ENCODE results near the gene FBXO38.

Gene FBXO38

DNA sequence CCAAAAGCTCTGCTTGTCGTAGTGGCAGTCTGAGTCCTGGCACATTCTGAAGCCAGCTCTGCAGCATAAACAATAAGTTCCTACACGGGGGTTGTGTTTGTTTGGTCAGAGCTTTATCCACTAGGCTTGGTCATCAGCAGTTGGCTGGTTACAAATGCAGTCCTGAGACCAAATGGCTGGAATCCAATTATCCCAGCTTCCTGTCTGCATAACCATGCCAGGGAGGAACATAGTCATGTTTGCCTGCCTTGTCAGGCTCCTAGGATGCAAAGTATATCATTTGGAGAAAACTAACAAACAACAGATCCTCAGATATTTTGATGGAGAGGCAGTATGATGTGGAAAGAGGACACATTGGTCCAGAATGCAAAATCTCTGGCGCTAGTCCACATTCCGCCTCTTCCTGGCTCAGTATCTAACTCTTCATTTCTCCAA, 85.8 kb downstream of the FBXO38 start:
- in situ Hi-C loops (cut with HindIII; ENCODE audit: low sequenced_read_pairs) = no loop called here

- in situ Hi-C loops (cut with HindIII; ENCODE audit: low sequenced_read_pairs) = no loop called here
Measured at GRCh38 chr5:148471379-148471778, 87.6 kb downstream of the FBXO38 start.

GRCh38 chr5:148474025-148474511, 90.3 kb downstream of the FBXO38 start:
- in situ Hi-C loops (cut with HindIII; ENCODE audit: low sequenced_read_pairs) = no loop called here

- in situ Hi-C loops (cut with HindIII; ENCODE audit: low sequenced_read_pairs) = no loop called here
Measured at GRCh38 chr5:148476302-148476701, 92.5 kb downstream of the FBXO38 start.

DNA sequence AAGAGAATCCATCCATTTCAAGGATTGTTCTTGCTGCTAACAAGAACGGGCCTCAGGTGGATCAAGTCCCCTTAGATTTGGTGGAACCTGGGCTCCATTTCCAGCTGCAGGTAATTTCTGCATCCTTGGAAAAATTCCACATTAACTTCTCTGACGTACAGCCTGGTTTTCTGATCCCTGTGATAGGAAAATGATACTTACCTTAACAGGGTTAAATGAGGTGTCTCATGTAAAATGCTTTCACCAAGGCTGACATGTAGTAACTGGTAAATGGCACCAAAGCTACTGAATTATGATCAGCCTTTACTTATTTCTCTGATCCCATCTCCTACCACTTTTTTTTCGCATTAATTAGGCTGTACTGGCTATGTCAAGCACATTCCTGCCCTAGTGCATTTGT, 93.7 kb downstream of the FBXO38 start:
- in situ Hi-C loops (cut with HindIII; ENCODE audit: low sequenced_read_pairs) = no loop called here

GRCh38 chr5:148482196-148482595, 98.4 kb downstream of the FBXO38 start:
- in situ Hi-C loops (cut with HindIII; ENCODE audit: low sequenced_read_pairs) = loop anchor here (5.0 kb wide), 1 partner anchor 90 kb away; no protein-coding TSS in a partner anchor

GRCh38 chr5:148482697-148483462, 99.1 kb downstream of the FBXO38 start:
- in situ Hi-C loops (cut with HindIII; ENCODE audit: low sequenced_read_pairs) = loop anchor here (5.0 kb wide), 1 partner anchor 91 kb away; no protein-coding TSS in a partner anchor

- in situ Hi-C loops (cut with HindIII; ENCODE audit: low sequenced_read_pairs) = loop anchor here (5.0 kb wide), 1 partner anchor 91 kb away; no protein-coding TSS in a partner anchor
Measured at GRCh38 chr5:148483750-148484149, 100.0 kb downstream of the FBXO38 start.

DNA sequence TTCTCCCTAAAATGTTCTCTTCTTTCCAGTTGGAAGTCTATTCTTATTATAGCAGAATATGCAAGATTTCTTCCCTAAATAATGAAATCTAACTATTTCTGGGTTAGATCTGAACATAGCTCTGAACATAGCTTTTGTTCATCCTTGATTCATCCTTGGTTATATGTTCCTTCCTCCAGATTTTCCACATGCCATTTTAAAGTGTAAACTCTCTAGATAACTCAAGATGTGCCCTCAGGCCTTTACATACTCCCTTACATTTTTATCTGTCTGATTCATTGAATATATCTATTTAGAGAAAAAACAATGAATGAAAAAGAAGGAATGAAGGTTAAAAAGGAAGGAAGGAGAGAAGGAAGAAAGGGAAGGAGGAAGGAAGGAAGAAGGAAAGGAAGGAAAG, 100.9 kb downstream of the FBXO38 start:
- in situ Hi-C loops (cut with HindIII; ENCODE audit: low sequenced_read_pairs) = loop anchor here (5.0 kb wide), 1 partner anchor 92 kb away; no protein-coding TSS in a partner anchor

- in situ Hi-C loops (cut with HindIII; ENCODE audit: low sequenced_read_pairs) = no loop called here
Measured at GRCh38 chr5:148486456-148486855, 102.7 kb downstream of the FBXO38 start.

GRCh38 chr5:148488757-148489156, 105.0 kb downstream of the FBXO38 start:
- in situ Hi-C loops (cut with HindIII; ENCODE audit: low sequenced_read_pairs) = no loop called here

DNA sequence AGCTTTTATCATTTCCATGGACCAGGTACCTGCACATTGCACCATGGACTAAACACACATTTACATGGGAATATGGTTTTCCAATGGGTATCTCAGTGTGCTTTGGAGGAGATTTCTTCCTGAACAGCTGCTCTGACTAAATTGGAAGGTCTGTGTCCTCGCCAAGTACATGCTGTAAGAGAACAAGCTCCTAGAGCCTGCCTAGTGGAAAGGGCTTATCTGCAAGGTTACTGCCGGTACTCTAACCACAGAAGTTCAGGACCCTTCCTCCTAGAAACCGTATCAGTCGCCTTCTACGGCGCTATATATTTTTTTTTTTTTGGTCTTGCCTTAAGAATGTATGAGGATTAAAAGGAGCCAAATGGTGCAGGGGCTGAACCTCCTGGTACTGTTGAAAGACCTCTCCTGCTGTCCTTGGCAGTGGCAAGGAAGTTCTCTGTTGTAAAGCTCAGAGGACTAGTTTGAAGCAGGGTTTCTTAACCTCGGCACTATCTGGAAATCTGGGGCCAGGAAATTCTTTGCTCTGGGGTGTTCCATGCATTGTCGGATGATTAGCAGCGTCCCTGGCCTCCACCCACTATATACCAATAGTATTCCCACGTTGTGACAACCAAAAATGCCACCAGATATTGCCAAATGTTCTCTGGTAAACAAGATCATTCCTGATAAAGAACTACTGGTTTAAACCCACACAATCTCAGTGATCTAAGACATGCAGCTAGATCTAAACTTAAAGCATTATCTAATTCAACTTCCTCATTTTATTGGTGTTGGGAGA, 107.4 kb downstream of the FBXO38 start:
- in situ Hi-C loops (cut with HindIII; ENCODE audit: low sequenced_read_pairs) = no loop called here

DNA sequence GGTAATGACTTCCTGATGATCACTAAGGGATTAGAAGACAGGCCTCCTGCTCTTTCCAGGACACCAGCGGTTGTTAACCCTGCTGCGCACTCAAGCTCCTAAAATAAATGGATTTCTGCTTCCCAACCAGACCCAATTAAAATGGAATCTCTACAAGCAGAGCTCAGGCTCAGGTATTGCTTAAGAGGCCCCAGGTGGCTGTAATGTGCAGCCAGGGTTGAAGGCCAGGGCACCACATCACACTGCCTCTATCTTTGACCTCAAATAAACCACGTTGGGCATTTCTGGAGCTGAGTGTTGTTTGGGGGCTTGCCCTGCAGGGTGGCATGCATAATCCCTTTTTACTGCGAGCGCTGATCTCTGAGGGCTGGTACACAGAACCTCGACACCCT, 108.0 kb downstream of the FBXO38 start:
- in situ Hi-C loops (cut with HindIII; ENCODE audit: low sequenced_read_pairs) = no loop called here

GRCh38 chr5:148492351-148492750, 108.6 kb downstream of the FBXO38 start:
- in situ Hi-C loops (cut with HindIII; ENCODE audit: low sequenced_read_pairs) = no loop called here
